Nephron progenitor cell (in vitro differentiated cells): ENCODE results near the gene ANAPC10.
"Not testable (repeated sequence)": the region's sequence is repeated elsewhere in the genome, so short reads cannot be mapped to it uniquely, and the experiment has no call there.

Source experiments
- DNase-seq: peaks from one replicate; pipeline ENCODE4 v3.0.0; 2021
- H3K27ac Mint-ChIP-seq: 2 replicates; pipeline ENCODE4 v1.8.0; 2021; ENCODE audit warnings: mild to moderate bottlenecking, moderate library complexity, mixed read lengths
- H3K27me3 Mint-ChIP-seq: 2 replicates; pipeline ENCODE4 v1.8.0; 2021; ENCODE audit warnings: mild to moderate bottlenecking, low read depth, mixed read lengths; ENCODE audit not compliant: poor library complexity
- H3K36me3 Mint-ChIP-seq: 2 replicates; pipeline ENCODE4 v1.8.0; 2021; ENCODE audit warnings: low read depth, mixed read lengths
- H3K4me1 Mint-ChIP-seq: 2 replicates; pipeline ENCODE4 v1.8.0; 2021; ENCODE audit warnings: mixed read lengths
- H3K4me3 Mint-ChIP-seq: 2 replicates; pipeline ENCODE4 v1.8.0; 2021; ENCODE audit warnings: mild to moderate bottlenecking, moderate library complexity, mixed read lengths
- H3K9me3 Mint-ChIP-seq: 2 replicates; pipeline ENCODE4 v1.8.0; 2021; ENCODE audit warnings: mild to moderate bottlenecking, moderate library complexity, mixed read lengths
- TF ChIP-seq, protein P1 (sequence below): fragments of 200-600 bp; sonication (generic); IDR thresholded peaks from 2 replicates; pipeline ENCODE4 v1.5.0; 2021; ENCODE audit warnings: antibody characterized with exemption

The ANAPC10 gene, protein sequence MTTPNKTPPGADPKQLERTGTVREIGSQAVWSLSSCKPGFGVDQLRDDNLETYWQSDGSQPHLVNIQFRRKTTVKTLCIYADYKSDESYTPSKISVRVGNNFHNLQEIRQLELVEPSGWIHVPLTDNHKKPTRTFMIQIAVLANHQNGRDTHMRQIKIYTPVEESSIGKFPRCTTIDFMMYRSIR

DNA sequence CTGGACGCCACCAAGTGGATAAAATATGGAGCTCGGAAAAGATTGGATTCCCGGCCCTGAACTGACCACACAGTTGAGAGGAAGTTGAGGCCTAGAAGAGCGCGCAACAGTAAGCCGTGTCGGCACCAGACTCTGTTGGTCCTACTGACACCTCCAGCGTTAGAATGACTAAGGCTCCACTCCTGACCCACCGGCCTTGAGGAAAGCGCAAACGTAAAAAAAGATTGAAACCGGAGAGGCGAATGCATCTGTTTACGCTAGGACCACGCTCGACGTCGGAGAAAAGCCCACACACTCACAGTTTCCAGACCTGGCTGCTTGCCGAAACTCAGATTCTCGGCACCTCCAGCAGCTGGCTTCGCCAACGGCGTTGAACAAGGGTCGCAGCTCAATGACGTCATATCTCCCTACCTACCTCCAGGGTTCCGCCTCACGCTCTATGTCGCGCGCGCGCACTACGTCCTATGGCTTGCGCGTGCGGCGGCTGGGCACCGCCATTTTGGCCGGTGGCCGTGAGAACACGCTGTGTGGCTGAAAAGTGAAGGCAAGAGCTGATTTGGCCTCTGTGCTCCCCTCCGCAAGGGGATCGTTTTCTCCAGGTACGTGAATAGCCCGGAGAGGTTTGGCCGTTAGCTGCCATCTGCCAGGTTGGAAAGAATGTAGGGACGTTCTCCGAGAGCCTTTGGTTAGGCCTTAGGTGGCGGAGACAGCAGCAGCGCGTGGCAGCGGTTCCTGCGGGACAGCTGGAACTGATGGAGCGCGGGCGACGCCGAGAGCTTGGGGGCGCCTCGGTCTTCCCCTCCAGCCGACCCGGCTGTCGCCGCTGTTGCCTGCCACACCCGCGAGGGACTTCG lies at the start of gene ANAPC10, which contains the start of gene ABCE1:
TSS of gene ANAPC10 (minus strand) at position 376 of the 854 bp plus-strand sequence. CDS start 2,097 bp downstream, outside the sequence.
TSS of gene ABCE1 (plus strand) at position 491 of the 854 bp plus-strand sequence. CDS start 6,102 bp downstream, outside the sequence.
- Mint-ChIP-seq H3K36me3 (peaks cover 30% of the 10 kb centered on the region), H3K9me3 (peaks cover 25% of the 10 kb centered on the region), H3K4me3 (peak within 1 kb of the TSS; percentile 94), H3K27ac (peak within 1 kb of the TSS; percentile 100), H3K27me3 (no peaks in the 10 kb centered on the region), H3K4me1 (peaks cover 19% of the 10 kb centered on the region)
- DNase-seq = peak; percentile 94
- TF ChIP-seq, protein P1, sequence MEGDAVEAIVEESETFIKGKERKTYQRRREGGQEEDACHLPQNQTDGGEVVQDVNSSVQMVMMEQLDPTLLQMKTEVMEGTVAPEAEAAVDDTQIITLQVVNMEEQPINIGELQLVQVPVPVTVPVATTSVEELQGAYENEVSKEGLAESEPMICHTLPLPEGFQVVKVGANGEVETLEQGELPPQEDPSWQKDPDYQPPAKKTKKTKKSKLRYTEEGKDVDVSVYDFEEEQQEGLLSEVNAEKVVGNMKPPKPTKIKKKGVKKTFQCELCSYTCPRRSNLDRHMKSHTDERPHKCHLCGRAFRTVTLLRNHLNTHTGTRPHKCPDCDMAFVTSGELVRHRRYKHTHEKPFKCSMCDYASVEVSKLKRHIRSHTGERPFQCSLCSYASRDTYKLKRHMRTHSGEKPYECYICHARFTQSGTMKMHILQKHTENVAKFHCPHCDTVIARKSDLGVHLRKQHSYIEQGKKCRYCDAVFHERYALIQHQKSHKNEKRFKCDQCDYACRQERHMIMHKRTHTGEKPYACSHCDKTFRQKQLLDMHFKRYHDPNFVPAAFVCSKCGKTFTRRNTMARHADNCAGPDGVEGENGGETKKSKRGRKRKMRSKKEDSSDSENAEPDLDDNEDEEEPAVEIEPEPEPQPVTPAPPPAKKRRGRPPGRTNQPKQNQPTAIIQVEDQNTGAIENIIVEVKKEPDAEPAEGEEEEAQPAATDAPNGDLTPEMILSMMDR = no peak

DNA sequence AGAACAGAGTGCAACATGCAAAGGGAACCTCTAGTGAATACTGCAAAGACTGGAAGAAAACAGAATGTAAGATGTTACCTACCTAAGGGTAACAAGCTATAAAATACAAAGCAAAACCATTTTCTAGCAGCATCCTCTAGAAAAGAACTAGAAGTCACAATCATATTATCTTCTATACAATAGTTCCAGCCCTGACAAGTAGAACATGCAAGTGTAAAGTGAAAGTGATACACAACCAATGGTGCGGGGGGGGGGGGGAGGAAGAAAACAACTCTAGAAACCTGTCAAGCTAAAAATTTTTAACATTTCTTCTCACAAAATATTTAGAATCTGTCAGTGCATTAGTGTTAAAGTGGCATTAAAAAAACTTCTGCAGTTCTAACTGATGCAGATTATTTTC lies 38.2 kb upstream of the ANAPC10 start:
- H3K27ac Mint-ChIP-seq, H3K27me3 Mint-ChIP-seq, H3K9me3 Mint-ChIP-seq: not testable (repeated sequence)

DNA sequence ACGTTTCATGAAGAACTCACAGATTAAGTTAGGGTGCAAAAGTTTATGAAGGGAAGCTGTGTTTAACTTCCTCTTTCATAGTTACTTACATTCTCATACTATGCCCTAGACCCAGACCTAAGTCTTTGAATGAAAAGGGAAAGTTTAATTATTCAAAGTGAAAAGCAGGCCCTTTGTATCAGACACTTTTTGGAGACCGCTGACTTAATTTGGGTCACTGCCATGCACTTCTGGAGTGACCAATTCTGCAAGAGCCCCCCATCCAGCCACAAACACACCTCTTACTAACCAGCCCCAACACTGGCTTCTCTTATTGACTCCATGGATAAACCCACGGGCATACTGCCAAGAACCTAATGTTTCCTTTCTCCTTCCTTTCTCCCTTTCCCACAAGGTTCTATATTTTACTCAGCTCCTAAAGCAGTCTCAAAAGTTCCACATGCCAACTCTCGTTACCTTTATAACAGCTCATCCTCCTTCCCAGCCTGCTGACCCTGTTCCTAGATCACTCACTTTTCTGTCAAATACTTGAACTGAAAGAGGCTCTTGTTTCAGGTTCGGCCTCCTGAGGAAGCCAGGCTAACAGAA lies 34.6 kb upstream of the ANAPC10 start:
- H3K27ac Mint-ChIP-seq = peak overlapping the region; percentile 94
- no peaks in the 10 kb centered on the region for H3K9me3 Mint-ChIP-seq
- no peak overlapping the region for H3K4me3 Mint-ChIP-seq
- peaks cover 32% of the 10 kb centered on the region for H3K36me3 Mint-ChIP-seq
- H3K27me3 Mint-ChIP-seq = no peaks in the 10 kb centered on the region
- H3K4me1 Mint-ChIP-seq = peaks cover 5% of the 10 kb centered on the region
- TF ChIP-seq, protein P1 = no peak
- DNase-seq = no peak

More for the DNA sequence above, 38.2 kb upstream of the ANAPC10 start:
- peaks cover 44% of the 10 kb centered on the region for H3K36me3 Mint-ChIP-seq
- not testable (repeated sequence) for DNase-seq, H3K4me3 Mint-ChIP-seq, H3K4me1 Mint-ChIP-seq

DNA sequence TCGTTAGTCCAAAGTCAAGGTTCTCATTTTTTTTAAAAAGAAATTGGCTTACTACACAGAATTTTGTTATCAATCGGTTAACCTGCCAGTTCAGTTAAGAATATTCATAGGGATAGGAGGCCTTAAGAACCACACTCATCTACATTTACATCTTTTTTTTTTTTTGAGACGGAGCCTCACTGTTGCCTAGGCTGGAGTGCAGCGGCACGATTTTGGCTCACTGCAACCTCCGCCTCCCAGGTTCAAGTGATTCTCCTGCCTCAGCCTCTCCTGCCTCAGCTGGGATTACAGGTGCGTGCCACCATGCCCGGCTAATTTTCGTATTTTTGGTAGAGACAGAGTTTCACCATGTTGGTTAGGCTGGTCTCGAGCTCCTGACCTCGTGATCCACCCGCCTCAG lies 33.9 kb upstream of the ANAPC10 start:
- Mint-ChIP-seq H3K9me3 (no peaks in the 10 kb centered on the region), H3K36me3 (peaks cover 29% of the 10 kb centered on the region), H3K27me3 (no peaks in the 10 kb centered on the region), H3K4me1 (peaks cover 5% of the 10 kb centered on the region), H3K4me3 (no peak overlapping the region), H3K27ac (peak overlapping the region; percentile 66)
- TF ChIP-seq, protein P1 = no peak
- no peak for DNase-seq

DNA sequence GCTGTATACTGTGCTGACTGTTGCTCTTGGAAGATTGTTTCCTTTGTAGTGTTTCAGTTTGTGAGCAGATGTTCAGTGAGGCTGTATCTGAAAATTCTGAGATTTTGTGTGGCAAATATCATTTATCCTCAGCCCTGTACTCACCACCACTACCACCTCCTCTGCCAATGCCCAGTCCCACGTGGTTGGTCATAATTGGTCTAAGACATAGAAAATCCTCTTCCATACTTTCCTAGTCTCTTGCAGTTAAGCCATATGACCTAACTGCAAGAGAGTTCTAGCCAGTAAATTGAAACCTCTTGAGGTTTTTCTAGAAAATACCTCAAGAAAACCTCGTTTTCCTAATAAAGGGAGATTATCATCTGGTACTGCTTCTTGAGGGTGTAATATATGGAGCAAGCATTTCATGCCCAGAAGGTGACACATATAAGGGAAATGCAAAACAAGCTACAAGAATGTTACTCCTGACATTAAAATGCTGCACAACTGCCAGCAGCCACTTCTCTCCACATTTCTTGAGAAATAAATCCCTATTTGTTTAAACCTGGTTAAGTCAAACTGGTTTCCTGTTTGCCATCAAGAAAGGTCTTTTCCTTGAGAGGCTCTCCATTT lies 32.9 kb upstream of the ANAPC10 start:
- Mint-ChIP-seq H3K27ac (peak overlapping the region; percentile 86), H3K4me3 (no peak overlapping the region), H3K27me3 (no peaks in the 10 kb centered on the region), H3K36me3 (peaks cover 36% of the 10 kb centered on the region), H3K9me3 (no peaks in the 10 kb centered on the region), H3K4me1 (peaks cover 5% of the 10 kb centered on the region)
- no peak for DNase-seq
- TF ChIP-seq, protein P1 = no peak

DNA sequence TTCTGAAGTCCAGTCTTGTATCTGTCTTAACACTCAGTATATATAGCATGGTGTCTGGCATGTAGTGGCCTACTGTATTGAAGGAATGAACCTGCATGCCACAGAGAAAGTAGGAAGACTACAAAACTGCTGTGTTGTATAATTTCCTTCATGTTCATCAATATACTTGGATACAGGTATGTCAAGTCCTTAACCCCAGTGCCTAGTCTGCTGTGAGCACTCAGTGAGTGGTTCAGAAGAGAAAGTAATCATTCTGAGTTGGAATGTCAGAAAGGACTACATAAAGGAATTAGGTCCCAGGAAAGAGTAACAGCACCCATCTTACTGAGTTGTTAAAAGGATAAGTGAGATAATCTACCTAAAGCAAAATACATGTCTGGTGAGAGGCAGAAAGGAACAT lies 32.1 kb upstream of the ANAPC10 start:
- no peaks in the 10 kb centered on the region for H3K27me3 Mint-ChIP-seq
- peak overlapping the region; percentile 29 for H3K27ac Mint-ChIP-seq
- H3K4me3 Mint-ChIP-seq = no peak overlapping the region
- TF ChIP-seq, protein P1 = no peak
- DNase-seq = no peak
- peaks cover 42% of the 10 kb centered on the region for H3K36me3 Mint-ChIP-seq
- peaks cover 5% of the 10 kb centered on the region for H3K4me1 Mint-ChIP-seq
- no peaks in the 10 kb centered on the region for H3K9me3 Mint-ChIP-seq
